Coronary artery (tissue), 2 donors: ENCODE results near the gene TRABD2B.

Source experiments
- DNase-seq: peaks from one replicate; pipeline ENCODE4 v3.0.0-alpha.2; 2017; ENCODE audit warnings: low spot score
- H3K27ac ChIP-seq, 2 donors: fragments of 200-600 bp; sonication (generic); one replicate each; pipeline ENCODE4 v1.5.1; 2016 to 2019
- H3K4me3 ChIP-seq: fragments of 200-600 bp; sonication (generic); 2 replicates; pipeline ENCODE4 v1.5.1; 2016; ENCODE audit warnings: mild to moderate bottlenecking, moderate library complexity
- TF ChIP-seq, protein P1 (sequence below): fragments of 200-600 bp; sonication (generic); IDR thresholded peaks from one replicate; pipeline ENCODE4 v1.5.1; 2019; ENCODE audit warnings: antibody characterized with exemption

The TRABD2B gene

DNA sequence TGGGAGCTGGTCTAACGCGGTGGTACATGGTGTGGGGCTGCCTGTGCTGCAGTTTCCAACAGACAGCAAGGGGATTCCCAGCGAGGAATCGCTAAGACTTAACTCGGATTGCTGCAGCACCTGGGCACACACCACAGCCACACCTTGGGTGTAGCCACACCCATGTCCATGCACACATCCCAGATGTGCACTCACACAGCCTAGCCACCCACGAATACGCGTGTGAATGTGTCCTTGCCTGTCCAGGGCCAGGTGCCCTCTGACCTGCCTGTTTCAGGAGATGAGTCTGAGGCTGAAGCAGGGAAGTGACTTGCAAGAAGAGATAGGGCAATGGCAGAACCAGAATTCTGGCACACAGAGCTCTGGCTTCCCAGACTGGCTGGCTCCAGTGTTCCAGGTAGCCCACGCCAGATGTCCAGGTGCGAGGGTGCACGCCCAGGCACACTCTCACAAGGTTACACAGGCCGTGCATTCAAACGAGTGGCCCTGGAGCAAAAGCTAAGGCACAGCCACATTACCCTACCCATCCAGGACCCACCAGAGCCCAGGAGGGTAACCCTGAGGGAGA is 272.7 kb downstream of the TRABD2B start:
- TF ChIP-seq, protein P1, sequence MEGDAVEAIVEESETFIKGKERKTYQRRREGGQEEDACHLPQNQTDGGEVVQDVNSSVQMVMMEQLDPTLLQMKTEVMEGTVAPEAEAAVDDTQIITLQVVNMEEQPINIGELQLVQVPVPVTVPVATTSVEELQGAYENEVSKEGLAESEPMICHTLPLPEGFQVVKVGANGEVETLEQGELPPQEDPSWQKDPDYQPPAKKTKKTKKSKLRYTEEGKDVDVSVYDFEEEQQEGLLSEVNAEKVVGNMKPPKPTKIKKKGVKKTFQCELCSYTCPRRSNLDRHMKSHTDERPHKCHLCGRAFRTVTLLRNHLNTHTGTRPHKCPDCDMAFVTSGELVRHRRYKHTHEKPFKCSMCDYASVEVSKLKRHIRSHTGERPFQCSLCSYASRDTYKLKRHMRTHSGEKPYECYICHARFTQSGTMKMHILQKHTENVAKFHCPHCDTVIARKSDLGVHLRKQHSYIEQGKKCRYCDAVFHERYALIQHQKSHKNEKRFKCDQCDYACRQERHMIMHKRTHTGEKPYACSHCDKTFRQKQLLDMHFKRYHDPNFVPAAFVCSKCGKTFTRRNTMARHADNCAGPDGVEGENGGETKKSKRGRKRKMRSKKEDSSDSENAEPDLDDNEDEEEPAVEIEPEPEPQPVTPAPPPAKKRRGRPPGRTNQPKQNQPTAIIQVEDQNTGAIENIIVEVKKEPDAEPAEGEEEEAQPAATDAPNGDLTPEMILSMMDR, result no peak
- Histone ChIP-seq H3K27ac (no peak overlapping the region), H3K4me3 (peak overlapping the region; percentile 62)
- DNase-seq, result no peak

DNA sequence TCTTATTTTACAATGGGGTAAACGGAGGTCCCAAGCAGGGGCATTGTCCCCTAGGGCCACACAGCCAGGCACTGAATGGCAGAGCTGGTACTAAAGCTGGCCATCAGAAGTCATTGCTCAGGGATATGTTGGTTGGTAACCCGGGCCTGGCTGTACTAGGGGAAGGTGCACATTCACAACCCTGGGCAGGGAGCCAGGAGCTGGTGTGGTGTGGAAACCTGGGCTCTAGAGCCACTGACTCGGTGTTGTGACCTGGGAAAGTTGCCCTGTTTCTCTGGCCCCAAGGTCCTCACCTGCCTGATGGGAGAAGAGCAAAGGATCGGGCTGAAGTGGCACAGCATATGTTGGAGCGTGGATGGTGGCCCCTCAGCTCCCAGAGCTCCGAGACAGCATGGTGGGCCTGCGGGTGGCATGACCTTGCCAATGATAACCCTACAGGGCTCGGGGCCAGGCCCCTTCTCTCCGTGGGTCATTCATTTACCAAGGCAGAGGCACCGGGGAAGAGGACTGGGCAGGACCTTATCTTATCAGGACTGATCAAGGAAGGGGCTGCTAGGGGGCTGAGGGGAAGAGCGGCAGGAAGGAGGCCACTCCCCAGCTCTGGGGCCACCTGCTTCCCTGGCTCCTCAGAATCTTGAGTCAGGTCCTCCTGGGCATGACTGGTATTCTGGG is 274.1 kb downstream of the TRABD2B start:
- no peak overlapping the region for H3K27ac ChIP-seq
- no peak overlapping the region for H3K4me3 ChIP-seq
- TF ChIP-seq, protein P1, result no peak
- DNase-seq, result no peak

DNA sequence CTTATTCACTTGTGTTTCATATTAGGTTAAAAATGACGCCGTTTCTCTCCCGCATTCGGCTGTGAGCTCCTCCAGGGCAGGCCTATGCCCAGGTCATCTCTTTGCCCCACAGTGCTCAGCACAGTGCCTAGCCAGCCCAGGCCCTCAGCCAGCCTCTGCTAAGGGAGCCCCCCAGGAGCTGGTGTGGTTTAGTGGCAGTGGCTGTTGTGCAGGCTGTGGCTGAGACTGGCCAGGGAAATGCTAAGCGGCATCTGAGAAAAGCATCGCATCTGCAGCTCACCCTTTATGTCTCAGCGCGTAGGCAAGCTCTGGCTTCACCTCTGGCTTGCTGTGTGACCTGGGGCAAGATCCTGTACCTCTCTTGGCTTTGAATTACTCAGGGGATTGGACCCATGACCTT is 275.1 kb downstream of the TRABD2B start:
- Histone ChIP-seq H3K4me3 (no peak overlapping the region), H3K27ac (no peak overlapping the region)
- TF ChIP-seq, protein P1, result no peak
- peak; percentile 40 for DNase-seq

DNA sequence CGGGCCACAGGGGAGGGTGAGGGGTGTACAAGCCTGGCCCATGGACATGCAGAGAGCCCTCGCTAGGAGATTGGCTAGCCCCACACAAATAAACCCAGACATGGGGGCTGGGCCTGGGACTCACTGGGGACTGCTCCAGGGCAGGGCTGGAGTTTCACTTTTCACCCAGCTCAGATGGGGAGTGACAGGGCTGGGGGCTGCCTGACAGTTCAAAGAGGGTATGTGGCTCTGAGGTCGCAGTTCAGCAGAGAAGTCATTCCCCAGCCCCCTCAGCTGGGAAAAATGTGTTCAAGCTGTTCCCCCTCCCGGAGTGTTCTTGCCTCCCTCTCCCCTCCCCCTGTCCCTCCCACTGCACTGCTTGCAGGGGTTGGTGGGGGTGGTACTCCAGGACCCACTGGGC is 277.1 kb downstream of the TRABD2B start:
- no peak overlapping the region for H3K4me3 ChIP-seq
- no peak overlapping the region for H3K27ac ChIP-seq
- TF ChIP-seq, protein P1, result no peak
- DNase-seq, result no peak

DNA sequence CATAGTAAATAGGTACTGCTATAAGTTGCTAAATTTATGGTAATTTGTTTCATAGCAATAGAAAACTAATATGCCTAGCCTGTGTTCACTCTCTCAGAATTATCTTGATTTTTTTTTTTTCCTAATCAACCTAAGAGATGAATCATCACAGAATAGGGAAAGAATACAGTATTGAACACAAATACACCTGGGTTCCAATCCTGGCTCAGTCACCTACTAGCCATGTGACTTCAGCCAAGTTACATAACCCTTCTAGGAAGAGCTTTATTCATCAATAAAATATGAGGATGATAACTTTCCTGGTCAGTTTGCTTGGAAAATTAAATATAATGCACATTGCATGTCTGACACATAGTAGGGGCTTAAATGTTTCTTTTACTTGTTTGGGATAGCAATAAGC is 279.8 kb downstream of the TRABD2B start:
- no peak for DNase-seq
- no peak overlapping the region for H3K4me3 ChIP-seq
- TF ChIP-seq, protein P1, result no peak
- no peak overlapping the region for H3K27ac ChIP-seq

DNA sequence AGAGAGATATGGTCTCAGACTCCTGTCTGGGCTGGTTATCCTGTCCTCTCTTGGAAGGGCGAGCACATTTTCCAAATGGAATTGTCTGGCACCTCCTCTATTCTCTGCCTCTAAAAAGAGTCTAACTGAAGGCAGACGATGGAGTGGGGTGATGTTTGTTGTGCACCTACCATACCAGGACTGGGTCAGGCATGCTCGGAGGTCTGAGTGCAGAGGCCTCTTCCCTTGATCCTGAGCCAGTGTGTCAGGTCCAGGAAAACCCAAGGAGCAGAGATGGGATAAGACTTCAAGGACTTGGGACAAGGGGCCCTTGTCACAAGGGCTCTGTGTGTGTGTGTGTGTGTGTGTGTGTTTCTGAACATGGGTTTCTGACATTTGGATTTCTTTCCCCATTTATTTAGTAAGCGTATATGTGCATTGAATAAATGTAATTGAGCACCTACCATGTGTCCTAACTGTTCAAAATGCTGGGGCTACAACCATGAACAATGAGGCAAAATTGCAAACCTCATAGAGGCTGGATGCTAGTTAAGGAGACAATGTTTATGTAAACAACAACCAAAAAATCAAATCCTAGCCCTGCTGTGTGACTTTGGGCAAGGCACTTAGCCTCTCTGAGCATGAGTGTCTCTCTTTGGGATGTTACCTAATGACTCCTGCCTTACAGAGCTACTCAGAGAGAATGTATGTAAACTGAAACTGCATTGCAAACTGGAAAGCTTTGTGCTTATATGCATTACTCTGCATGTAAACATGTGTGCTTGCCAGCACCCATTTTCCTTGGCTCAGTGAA is 283.0 kb downstream of the TRABD2B start:
- H3K4me3 ChIP-seq, result no peak overlapping the region
- no peak overlapping the region for H3K27ac ChIP-seq
- TF ChIP-seq, protein P1, result no peak
- peak; percentile 45 for DNase-seq
